ENCODE results near the gene RAD9A.
"Not testable (repeated sequence)": the region's sequence is repeated elsewhere in the genome, so short reads cannot be mapped to it uniquely, and the experiment has no call there.

The RAD9A gene

DNA sequence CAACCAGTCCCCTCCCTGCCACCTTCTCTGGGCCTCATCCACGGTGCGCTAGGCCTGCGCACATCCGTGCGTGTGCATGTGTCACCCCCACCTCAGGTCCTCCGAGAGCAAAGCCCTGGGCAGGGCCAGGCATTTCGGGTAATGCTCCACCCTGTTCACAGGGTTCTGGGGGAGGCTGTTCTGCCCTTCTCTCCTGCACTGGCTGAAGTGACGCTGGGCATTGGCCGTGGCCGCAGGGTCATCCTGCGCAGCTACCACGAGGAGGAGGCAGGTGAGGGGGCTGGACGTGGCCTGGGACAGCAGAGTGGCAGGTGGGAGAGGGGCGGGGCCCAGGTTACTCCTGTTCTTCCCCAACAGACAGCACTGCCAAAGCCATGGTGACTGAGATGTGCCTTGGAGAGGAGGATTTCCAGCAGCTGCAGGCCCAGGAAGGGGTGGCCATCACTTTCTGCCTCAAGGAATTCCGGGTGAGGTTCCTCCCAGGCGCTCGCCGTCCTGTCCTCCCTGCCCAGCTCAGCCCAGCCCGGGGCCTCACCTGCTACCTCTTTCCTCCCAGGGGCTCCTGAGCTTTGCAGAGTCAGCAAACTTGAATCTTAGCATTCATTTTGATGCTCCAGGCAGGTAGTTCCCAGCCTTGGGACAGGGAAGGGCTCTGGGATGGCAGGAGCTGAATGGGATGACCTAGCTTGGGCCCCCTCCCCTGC, 3.9 kb downstream of the RAD9A start:
- DNase-seq (ENCODE audit: low read depth in 2 of 3, low spot score in 2 of 3): no peak

DNA sequence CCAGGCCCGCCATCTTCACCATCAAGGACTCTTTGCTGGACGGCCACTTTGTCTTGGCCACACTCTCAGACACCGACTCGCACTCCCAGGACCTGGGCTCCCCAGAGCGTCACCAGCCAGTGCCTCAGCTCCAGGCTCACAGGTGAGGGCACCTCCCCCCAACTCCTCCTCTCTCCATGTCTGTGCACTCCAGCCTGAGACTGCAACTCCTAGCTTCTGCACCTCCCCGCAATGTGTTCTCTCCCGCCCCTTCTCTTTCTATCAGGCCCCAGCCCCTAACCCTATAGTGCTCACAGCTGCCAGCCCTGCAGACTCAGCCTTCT, 4.4 kb downstream of the RAD9A start:
- DNase-seq (ENCODE audit: low read depth in 2 of 3, low spot score in 2 of 3): no peak

DNA sequence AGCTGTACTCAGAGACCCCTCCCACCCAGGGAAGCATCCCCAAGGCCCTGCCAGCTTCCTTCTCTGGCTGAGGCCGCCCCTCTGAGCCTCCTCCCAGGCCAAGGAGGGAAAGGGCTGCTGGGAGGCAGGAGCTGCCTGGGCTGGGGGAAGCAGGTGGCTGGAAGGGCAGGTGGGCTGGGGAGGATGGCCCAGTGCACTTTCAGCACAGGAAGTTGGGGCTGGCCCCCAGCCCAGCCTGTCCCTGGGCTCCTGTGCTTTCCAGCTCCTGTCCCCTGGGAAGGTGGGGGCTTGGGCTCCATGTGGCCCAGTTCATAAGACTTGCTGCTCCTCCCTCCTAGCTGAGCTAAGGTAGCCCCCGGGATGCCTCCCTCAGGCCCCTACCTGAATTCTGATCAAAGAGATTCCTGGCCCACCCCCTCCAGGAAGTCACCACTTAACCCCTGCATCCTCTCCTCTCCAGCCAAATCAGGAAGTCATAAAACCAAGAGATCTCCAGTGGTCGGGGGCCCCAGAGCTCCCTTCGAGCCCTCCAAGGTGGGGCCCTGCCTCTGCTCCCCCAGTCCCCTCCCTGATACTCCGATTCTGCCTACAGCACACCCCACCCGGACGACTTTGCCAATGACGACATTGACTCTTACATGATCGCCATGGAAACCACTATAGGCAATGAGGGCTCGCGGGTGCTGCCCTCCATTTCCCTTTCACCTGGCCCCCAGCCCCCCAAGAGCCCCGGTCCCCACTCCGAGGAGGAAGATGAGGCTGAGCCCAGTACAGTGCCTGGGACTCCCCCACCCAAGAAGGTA, 5.0 kb downstream of the RAD9A start:
- DNase-seq (ENCODE audit: low read depth in 2 of 3, low spot score in 2 of 3): no peak

DNA sequence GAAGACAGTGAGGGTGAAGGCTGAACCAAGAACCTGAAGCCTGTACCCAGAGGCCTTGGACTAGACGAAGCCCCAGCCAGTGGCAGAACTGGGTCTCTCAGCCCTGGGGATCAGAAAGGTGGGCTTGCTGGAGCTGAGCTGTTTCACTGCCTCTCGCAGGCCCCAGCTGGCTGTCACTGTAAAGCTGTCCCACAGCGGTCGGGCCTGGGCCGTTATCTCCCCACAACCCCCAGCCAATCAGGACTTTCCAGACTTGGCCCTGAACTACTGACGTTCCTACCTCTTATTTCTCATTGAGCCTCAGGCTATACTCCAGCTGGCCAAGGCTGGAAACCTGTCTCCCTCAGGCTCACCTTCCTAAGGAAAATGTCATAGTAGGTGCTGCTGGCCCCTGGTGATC, 5.8 kb downstream of the RAD9A start:
- no peak for DNase-seq (ENCODE audit: low read depth in 2 of 3, low spot score in 2 of 3)

DNA sequence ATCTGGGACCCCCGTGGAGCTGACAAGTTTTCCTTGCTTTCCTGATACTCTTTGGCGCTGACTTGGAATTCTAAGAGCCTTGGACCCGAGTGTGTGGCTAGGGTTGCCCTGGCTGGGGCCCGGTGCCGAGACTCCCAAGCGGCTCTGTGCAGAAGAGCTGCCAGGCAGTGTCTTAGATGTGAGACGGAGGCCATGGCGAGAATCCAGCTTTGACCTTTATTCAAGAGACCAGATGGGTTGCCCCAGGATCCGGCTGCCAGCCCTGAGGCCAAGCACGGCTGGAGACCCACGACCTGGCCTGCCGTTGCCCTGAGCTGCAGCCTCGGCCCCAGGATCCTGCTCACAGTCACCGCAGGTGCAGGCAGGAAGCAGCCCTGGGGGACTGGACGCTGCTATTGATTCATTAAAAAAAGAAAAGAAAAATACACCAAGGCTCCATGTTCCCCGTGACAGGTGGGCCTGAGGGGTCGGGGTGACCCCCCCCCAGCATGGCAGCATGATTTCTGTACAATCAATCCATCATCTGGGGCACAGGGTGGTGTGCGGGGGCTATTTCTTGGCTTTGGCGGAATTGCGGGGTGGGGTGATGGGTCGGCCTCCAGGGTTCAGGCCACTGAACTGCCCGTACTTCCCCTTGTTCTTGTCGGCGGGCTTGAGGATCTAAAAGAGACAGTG, 6.3 kb downstream of the RAD9A start:
- no peak for DNase-seq (ENCODE audit: low read depth in 2 of 3, low spot score in 2 of 3)

DNA sequence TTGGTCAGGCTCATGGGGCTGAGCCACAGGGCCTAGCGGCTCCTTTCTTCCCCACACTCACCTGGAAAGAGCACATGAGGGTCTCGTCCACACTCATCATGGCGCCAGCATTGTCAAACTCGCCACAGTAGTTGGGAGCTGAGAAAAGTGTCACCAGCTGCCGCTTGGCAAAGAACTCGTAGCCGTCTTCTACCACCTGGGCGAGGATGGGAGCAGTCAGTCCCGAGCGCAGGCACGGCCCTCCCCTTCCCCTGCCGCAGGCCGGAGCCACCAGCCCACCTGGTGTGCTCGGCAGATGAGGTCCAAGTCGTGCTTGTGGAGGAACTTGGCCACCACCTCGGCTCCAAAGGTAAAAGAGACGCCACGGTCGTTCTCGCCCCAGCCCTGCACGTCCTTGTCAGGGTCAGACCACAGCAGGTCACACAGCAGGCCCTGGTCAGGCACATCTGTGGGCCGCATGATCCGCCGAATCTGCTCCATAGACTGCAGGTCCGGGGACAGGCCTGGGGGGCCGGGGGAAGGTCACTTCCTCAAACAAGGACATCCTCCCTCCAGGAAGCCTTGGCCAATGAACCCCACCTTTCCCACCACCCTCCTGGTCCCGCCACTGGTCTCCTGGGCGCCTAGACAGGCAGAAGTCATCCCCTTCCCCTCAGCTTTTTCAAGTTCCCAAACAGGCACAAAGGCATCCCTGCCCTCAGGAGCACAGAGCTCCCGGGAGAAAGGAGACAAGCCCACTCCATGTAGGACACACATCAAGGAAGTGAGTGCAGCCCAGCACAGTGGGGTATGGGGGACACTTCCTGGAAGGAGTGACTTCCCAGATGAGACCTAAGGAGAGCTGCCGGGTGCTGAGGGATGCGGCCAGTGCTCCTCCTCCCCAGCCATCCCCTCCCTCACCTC, 7.1 kb downstream of the RAD9A start:
- no peak for DNase-seq (ENCODE audit: low read depth in 2 of 3, low spot score in 2 of 3)

DNA sequence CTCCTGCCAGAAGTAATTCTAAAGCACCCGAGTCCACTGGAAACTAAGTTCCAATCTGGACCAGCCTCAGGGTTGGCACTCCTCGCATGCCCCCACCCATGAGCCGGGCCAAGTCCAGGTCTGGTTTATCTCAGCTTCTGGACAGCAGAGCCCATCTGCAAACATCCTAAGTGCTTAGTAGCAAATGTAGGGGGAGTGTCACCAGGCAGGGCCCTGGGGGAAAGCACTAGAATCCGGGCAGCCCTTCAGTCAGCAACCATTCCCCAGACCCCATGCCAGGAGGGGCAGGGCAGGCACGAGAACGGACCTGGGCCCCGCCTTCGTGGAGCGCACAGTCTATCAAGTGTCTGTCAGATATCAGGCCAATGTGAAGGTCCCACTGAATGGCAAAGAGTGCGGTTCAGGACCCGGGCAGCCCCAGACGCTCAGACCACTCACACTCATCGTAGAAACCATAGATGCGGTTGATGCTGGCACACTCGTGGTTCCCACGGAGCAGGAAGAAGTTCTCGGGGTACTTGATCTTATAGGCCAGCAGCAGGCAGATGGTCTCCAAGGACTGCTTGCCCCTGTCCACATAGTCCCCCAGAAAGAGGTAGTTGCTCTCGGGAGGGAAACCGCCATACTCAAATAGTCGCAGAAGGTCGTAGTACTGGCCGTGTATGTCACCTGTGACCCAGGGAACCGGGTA, 8.6 kb downstream of the RAD9A start:
- no peak for DNase-seq (ENCODE audit: low read depth in 2 of 3, low spot score in 2 of 3)

DNA sequence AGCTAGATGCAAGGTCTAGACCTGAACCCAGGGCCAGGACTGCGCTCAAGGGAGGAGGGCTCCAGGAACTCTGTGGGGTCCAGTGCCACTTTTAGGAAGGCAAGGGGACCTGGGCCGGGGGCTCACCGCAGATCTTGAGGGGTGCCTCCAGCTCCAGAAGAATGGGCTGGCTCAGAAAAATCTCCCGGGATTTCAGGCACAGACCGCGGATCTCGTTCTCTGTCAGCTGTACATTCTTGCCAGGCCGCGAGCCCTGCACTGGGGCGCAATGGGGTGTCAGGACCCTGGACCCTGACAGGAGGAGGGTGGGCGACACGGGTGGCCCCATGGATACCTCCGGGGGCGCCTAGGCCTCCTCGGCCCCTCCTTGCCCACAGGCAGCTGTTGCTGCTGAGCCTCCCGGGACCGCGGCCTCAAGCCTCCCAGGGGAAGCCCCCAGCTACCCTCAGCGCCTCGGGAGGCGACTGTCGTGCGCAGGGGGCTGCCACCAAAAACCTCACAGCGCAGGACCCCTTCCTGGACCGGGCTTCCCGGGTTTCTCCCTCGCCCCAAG, 9.2 kb downstream of the RAD9A start:
- no peak for DNase-seq (ENCODE audit: low read depth in 2 of 3, low spot score in 2 of 3)

DNA sequence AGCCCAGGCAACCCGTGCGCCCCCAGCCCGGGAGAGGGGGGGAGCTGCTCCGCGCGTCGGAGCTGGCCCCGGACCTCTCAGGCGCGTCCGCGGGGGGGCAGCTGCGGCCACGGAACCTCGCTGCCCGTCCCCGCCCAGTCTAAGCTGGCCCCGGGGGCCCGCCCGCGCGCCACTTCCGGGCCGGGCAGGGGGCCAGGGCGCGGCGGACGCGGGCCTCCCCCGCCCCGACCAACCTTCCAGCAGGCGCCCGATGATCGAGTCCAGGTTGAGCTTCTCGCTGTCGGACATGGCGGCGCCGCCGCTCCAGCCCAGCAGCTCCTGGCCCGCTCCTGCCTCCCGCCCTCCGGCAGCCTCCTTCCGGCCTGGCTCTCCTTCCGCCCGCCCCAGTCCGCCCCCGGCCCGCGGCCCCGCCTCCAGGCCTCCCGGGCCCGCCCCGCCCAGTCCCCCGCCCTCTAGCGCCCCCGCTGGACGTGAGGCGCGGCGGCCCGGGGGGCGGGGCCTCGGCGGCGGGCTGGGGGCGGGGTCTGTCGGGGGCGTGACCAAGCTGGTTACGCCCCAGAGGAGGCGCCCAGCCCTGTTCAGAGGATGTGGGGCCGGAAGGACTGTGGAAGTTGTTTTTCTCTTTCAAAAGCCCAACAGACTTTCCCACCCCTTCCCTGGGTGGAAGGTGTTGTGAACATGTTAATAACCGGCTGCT, 9.9 kb downstream of the RAD9A start, which contains the start of gene PPP1CA:
TSS of gene PPP1CA (minus strand) at position 364 of the 697 bp plus-strand sequence. CDS start at position 288, 76 bp downstream.
- peak; percentile 88 to 92 (median 90) for DNase-seq (ENCODE audit: low read depth in 2 of 3, low spot score in 2 of 3)

DNA sequence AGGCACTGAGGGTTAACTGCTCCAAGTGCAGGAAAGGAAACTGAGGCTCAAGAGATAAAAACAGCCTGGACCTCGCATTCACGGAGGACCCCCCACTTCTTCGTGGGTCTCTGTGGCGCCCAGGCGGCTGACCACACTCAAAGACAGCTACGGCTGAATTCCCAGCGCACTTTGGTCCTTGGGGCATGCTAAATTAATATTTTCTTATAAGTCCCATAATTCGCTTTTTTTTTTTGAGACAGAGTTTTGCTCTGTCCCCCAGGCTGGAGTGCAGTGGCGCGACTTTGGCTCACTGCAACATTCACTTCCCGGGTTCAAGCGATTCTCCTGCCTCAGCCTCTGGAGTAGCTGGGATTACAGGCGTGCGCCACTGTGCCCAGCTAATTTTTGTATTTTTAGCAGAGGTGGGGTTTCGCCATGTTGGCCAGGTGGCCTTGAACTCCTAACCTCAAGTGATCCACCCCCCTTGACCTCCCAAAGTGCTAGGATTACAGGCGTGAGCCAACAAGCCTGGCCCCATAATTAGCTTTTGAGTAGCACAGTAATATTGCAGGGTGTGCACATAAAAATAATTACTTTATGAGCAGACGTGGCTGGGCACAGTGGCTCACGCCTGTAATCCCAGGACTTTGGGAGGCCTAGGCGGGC, 10.5 kb downstream of the RAD9A start:
- DNase-seq (ENCODE audit: low read depth in 2 of 3, low spot score in 2 of 3): not testable (repeated sequence)

DNA sequence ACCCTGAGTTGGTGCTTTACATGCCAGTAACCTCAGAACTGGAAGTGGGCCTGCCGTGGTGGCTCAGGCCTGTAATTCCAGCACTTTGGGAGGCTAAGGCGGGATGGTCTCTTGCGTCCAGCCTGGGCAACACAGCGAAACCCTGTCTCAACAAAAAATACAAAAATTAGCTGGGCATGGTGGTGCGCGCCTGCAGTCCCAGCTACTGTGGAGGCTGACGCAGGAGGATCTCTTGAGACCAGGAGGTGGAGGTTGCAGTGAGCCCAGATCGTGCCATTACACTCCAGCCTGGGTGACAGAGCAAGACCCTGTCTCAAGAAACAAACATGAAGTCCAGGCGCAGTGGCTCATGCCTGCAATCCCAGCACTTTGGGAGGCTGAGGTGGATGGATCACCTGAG, 11.3 kb downstream of the RAD9A start:
- DNase-seq (ENCODE audit: low read depth in 2 of 3, low spot score in 2 of 3): not testable (repeated sequence)

DNA sequence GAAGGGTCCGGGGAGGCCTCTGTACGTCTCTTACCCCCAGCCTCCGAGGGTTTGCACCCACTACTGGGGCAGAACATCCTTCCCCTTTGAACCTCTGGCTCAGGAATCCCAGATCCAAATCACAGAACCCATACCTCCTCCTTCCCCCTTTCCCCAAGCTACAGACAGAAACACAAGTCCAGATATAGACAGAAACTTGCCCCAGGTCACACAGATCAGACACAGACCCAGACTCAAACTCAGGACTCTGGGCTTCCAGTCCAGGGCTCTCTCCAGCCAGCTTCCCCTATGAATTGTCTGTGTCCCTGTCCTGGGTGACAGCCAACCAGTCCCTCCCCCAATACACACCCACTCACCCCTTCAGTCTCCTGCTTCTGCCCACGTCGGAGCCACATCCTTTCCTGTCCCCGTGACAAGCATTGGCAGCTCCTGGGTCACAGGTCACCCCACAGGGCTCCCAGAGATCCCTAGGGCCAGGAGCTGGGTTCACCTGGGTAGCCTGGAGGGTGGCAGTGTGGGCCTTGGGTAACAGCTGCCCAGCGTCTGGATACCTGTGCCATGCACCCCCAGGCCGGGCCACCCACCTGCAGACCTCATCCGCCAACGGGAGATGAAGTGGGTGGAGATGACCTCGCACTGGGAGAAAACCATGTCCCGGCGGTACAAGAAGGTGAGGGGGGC, 12.9 kb downstream of the RAD9A start:
- DNase-seq (ENCODE audit: low read depth in 2 of 3, low spot score in 2 of 3): no peak

DNA sequence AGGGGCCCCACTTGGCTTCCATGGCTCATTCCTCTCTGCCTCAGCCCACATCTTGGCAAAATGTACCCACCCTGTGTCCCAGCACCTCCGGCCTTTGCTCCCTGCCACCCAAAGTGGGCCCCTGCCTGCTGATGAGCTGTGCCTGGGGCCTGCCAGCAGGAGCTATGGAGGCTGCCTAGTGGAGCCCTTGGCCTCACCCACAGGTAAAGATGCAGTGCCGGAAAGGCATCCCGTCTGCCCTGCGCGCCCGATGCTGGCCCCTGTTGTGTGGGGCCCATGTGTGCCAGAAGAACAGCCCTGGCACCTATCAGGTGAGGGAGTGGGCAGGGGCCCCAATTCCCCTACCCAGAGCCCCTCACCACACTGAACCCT, 13.4 kb downstream of the RAD9A start:
- DNase-seq (ENCODE audit: low read depth in 2 of 3, low spot score in 2 of 3): no peak

DNA sequence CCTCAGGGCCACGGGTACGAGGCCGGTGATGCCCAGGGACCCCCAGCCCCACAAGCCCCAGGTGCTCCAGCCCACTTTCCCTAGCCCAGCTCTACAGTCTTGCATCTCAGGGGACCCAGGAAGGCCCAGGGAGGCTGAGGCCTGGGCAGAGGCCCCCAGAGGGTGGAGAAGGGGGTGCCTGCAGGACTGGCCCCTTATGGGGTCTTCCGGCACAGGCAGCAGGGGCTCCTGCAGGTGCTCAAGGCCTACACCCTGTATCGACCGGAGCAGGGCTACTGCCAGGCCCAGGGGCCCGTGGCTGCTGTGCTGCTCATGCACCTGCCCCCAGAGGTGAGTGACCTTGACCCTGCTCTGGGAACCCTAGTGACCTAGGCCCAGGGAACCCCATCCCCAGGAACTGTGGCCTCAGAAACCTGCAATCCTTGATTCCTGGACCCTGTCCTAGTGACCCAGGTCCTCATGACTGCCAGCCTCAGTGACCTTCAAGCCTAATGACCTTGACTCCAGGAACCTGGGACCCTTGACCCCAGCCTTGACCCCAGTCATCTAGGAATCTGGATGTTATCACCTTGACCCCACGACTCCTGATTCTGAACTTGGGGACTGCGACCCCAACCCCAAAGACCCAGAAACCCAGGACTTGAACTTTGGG, 14.0 kb downstream of the RAD9A start:
- no peak for DNase-seq (ENCODE audit: low read depth in 2 of 3, low spot score in 2 of 3)

DNA sequence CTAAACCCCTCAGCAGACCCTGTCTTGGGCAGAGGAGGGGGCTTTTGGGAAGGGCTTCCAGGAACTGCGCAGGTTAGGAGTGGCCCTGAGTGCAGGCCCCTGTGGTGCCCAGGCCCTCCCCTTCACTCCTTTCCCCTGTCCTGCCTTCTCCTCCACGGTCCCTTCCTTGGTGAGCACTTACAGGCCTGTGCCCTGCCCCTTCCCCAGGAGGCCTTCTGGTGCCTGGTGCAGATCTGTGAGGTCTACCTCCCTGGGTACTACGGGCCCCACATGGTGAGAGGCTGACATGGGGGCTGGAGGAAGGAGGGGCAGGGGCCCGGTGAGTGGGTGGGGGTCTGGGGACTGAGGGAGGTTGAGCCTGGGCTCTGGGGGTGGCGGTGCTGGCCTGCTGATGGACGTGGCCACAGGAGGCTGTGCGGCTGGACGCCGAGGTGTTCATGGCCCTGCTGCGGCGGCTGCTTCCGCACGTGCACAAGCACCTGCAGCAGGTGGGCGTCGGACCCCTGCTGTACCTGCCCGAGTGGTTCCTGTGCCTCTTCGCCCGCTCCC, 14.7 kb downstream of the RAD9A start:
- no peak for DNase-seq (ENCODE audit: low read depth in 2 of 3, low spot score in 2 of 3)

DNA sequence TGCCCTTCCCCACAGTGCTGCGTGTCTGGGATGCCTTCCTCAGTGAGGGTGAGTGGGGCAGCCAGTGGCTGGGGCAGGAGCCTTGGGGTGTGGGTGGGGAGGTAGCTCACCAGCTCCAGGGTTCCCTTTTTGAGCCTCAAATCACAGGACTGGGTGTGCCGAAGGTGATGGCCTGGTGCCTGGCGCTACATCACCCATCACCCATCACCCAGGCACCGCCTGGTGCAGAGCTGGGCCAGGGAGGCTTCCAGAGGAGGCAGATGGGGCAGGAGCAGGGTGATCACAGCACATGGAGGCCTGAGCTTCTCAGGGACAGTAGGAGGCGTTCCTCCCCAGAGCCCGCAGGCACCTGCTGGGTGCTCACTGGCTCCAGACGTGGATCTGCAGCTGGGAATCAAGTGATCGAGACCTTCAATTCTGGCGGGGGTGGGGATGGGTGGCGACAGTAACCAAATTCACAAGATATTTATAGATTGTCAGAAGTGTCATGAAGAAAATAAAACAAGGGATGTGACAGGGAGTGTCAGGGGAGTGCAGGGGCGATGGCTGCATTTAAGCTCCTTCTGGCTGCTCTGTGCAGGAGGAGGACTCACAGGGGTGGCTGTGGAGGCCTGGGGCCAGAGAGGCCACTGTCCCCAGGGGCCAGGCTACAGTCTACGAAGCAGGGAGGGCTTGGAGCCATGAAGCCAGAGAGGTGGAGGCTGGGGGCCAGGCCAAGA, 15.3 kb downstream of the RAD9A start:
- DNase-seq (ENCODE audit: low read depth in 2 of 3, low spot score in 2 of 3): no peak

DNA sequence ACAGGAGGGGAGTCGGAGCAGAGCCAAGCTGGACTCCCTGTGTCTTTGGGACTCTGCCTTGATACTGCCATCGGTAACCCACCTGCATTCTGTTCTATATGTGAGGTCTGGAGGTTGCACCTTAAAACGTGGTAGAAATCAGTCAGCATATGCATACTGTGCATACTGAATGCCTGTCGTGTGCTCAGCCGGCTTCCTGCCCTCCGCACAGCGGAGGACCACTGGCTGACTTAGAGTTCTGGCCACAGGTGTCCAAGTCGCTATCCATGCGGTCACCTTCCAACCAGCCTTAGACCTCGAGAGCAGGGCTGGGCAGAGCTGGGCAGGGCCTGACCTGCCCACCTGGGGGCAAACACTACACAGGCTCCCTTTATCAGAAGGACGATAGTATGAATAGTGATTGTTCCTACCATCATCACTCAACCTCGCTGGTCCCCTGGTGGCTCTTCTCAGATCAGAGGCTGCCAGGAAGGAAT, 15.9 kb downstream of the RAD9A start:
- no peak for DNase-seq (ENCODE audit: low read depth in 2 of 3, low spot score in 2 of 3)
